Endothelial cell of umbilical vein (primary cell): ENCODE data around the gene PCDH9. TPM values are rescaled to one million over a fixed set of nuclear protein-coding genes. Genes with fewer than 3 reads are reported as not detected.

Experiments used
- BruUV-seq: library from RNA; stranded (reverse); fragments of 400-500 nt; replicated peaks from 2 replicates; lab custom pipeline; 2021; lab: Mats Ljungman, UMichigan
- CTCF ChIA-PET: fragments of 300-600, 350-600 bp; sonication (Branson Sonifier 250); formaldehyde crosslinking; loops from one replicate; lab custom pipeline; 2021; ENCODE audit warnings: antibody characterized with exemption, inconsistent platforms; lab: Charles Lee
- POLR2A ChIA-PET: fragments of 300-600, 350-600 bp; sonication (Branson Sonifier 250); formaldehyde crosslinking; loops from one replicate; lab custom pipeline; 2021; ENCODE audit warnings: antibody characterized with exemption, inconsistent platforms; lab: Charles Lee
- DNase-seq: peaks from one replicate; pipeline ENCODE4 v3.0.0-alpha.2; 2011; ENCODE audit warnings: low read depth, low spot score
- FAIRE-seq: peaks from 2 replicates; lab custom pipeline; 2011; peaks lifted over from hg19 to GRCh38; lab: Jason Lieb, UNC
- H2AFZ ChIP-seq: 2 replicates; pipeline ENCODE4 v1.6.0; 2012; ENCODE audit warnings: low read depth, low read length, control low read depth, inconsistent platforms
- H3K27ac ChIP-seq: 2 replicates; pipeline ENCODE4 v1.5.1; 2011; ENCODE audit warnings: low read depth, mild to moderate bottlenecking, control low read depth, low read length, moderate library complexity; ENCODE audit not compliant: insufficient read depth
- H3K27me3 ChIP-seq, 2 experiments: 2 replicates each; pipeline versions ENCODE4 v1.6.0 to v1.6.1; 2011; ENCODE audit warnings: low read length in 2 of 2, mixed read lengths in 1 of 2; ENCODE audit not compliant: control insufficient read depth in 2 of 2, insufficient read depth in 2 of 2
- H3K36me3 ChIP-seq, 2 experiments: 2 replicates in 1 of 2; 3 replicates in 1 of 2; pipeline ENCODE4 v1.5.1; 2011; ENCODE audit warnings: low read length in 2 of 2, mild to moderate bottlenecking in 1 of 2, moderate library complexity in 1 of 2; ENCODE audit not compliant: control insufficient read depth in 2 of 2, insufficient read depth in 2 of 2; ENCODE audit errors: extremely low read depth in 1 of 2
- H3K4me1 ChIP-seq: 3 replicates; pipeline ENCODE4 v1.5.1; 2011; ENCODE audit warnings: mild to moderate bottlenecking, low read length; ENCODE audit not compliant: control insufficient read depth, insufficient read depth; ENCODE audit errors: extremely low read depth
- H3K4me2 ChIP-seq: 2 replicates; pipeline ENCODE4 v1.6.1; 2011; ENCODE audit warnings: low read length, control low read depth, mixed read lengths; ENCODE audit not compliant: insufficient read depth
- H3K4me3 ChIP-seq, 3 experiments: fragments of 200-600 bp in 1 of 3; sonication (generic), shearing (Covaris generic) in 1 of 3; replicated peaks in 1 of 3; 2 replicates each; pipeline ENCODE4 v1.5.1; 2011 to 2016; ENCODE audit warnings: control low read depth in 3 of 3, low read length in 3 of 3, mild to moderate bottlenecking in 2 of 3, inconsistent platforms in 1 of 3, low read depth in 1 of 3, moderate library complexity in 1 of 3; ENCODE audit not compliant: insufficient read depth in 1 of 3
- H3K79me2 ChIP-seq: 2 replicates; pipeline ENCODE4 v1.6.0; 2012; ENCODE audit warnings: low read length, inconsistent platforms; ENCODE audit not compliant: control insufficient read depth, insufficient read depth
- H3K9ac ChIP-seq: replicated peaks from 2 replicates; pipeline ENCODE3; 2011; ENCODE audit warnings: low read length, control low read depth; ENCODE audit not compliant: insufficient read depth; ENCODE audit errors: extremely low read depth
- H3K9me1 ChIP-seq: replicated peaks from 3 replicates; pipeline ENCODE4 v1.6.0; 2011; ENCODE audit warnings: mild to moderate bottlenecking, low read length; ENCODE audit not compliant: control insufficient read depth, insufficient read depth; ENCODE audit errors: extremely low read depth
- H3K9me3 ChIP-seq: replicated peaks from 2 replicates; pipeline ENCODE4 v1.5.1; 2012; ENCODE audit warnings: low read length, inconsistent platforms; ENCODE audit not compliant: control insufficient read depth, insufficient read depth
- H4K20me1 ChIP-seq: replicated peaks from 2 replicates; pipeline ENCODE3; 2011; ENCODE audit warnings: mild to moderate bottlenecking, low read length; ENCODE audit not compliant: control insufficient read depth, insufficient read depth; ENCODE audit errors: extremely low read depth
- EZH2 ChIP-seq: IDR thresholded peaks from 2 replicates; pipeline ENCODE4 v1.6.1; 2012; ENCODE audit warnings: borderline replicate concordance, low read depth, mild to moderate bottlenecking, moderate library complexity, low read length, inconsistent platforms; ENCODE audit not compliant: severe bottlenecking
- FOS ChIP-seq: IDR thresholded peaks from 2 replicates; pipeline ENCODE4 v1.6.1; 2011; ENCODE audit warnings: mild to moderate bottlenecking, low read length, moderate library complexity, borderline replicate concordance; ENCODE audit not compliant: insufficient read depth
- GATA2 ChIP-seq: IDR thresholded peaks from 2 replicates; pipeline ENCODE4 v1.7.0; 2011; ENCODE audit warnings: low read depth, mild to moderate bottlenecking, moderate library complexity, mixed read lengths, low read length; ENCODE audit not compliant: insufficient read length, insufficient read depth
- JUN ChIP-seq: IDR thresholded peaks from 2 replicates; pipeline ENCODE4 v1.6.1; 2011; ENCODE audit warnings: borderline replicate concordance, low read depth; ENCODE audit not compliant: insufficient read length, insufficient read depth
- MYC ChIP-seq: IDR thresholded peaks from one replicate; pipeline ENCODE4 v1.6.1; 2011; ENCODE audit warnings: mild to moderate bottlenecking, low read depth, low read length
- POLR2A ChIP-seq: IDR thresholded peaks from 2 replicates; pipeline ENCODE4 v1.6.1; 2012; ENCODE audit warnings: low read depth, mild to moderate bottlenecking, control low read depth, low read length
- POLR2AphosphoS5 ChIP-seq: IDR thresholded peaks from 2 replicates; pipeline ENCODE4 v1.6.1; 2012; ENCODE audit warnings: low read depth, mild to moderate bottlenecking, control low read depth, low read length, moderate library complexity; ENCODE audit not compliant: insufficient read depth
- dilution Hi-C: fragments of 300-500 bp; cut with MboI; formaldehyde crosslinking; loops from one replicate; pipeline ENCODE4 v1.15.0; 2019; ENCODE audit warnings: low sequenced_read_pairs; ENCODE audit not compliant: extremely low pct_ligation_motif_present
- intact Hi-C: fragments of 100-400 bp; cut with micrococcal nuclease; formaldehyde crosslinking; loops from one replicate; pipeline ENCODE4 v1.10.0; 2022
- polyA plus RNA-seq, 4 experiments: library from polyadenylated mRNA; depleted of rRNA in 3 of 4; stranded (reverse) in 3 of 4; unstranded in 1 of 4; fragments of >200 nt; gene quantifications; 2 replicates each; pipeline versions ENCODE4 v1.2.1 to v1.2.3, GENCODE V29; 2011 to 2012; ENCODE audit warnings: missing spikeins in 1 of 4
- total RNA-seq: library from RNA; stranded (reverse); gene quantifications from 2 replicates; pipeline ENCODE4 v1.2.3, GENCODE V29; 2021
- TF ChIP-seq, protein P1 (sequence below): IDR thresholded peaks from 2 replicates; pipeline ENCODE4 v1.6.1; 2011; ENCODE audit not compliant: insufficient read depth, insufficient read length
- TF ChIP-seq, protein P2 (sequence below), 2 donors: IDR thresholded peaks; 1 replicate in 1 of 2; 2 replicates in 1 of 2; pipeline ENCODE4 v1.5.1; 2011; ENCODE audit warnings: low read length in 2 of 2, mild to moderate bottlenecking in 2 of 2, moderate library complexity in 2 of 2, control low read depth in 1 of 2, inconsistent platforms in 1 of 2, low read depth in 1 of 2; ENCODE audit not compliant: insufficient read depth in 1 of 2; ENCODE audit errors: extremely low read depth in 1 of 2

PCDH9 gene
- total and polyA plus RNA-seq, 2 donors (not counting 3 experiments of a cell fraction or from before 2014, with no cell fraction given), result 1.1 to 5.2 TPM

DNA sequence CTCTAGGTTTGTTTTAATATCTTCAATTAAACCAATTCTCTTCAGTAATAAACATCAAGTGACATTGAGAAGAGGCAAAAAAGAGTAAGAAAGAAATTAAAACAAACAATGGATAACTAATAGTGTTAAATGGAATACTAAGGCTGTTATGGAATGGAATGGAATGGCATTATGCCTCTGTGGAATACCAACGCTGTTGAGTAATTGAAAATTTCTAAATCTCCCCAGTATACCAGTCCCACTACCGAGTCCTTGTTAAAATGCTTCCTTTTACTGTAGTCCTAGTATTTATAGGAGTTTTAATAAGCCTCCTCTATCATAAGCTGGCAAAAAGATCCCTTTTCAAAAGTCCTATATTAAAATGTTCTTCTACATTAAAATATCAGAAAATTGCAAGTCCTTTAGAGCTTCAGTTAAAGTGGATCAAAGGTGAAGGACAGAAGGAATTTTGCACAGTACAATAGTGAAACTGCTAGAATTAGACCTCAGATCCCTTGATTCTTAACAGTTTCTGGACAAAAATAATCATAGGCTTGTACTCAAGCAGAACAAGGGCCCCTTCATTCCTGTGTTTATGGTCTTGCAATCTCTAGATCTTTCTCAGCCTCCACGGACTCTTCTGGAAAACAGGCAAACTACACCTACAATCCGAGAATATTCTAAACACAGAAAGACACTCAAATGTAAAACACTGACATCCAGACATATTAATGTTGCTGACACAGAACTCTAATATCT lies 128.2 kb downstream of the PCDH9 start:
- intact Hi-C loops (no loop called here), dilution Hi-C loops (no loop called here)
- H3K4me3 ChIP-seq, result no peak overlapping the region
- H3K36me3 ChIP-seq, result no peaks in the 10 kb centered on the region
- no peak overlapping the region for H2AFZ ChIP-seq
- H3K27ac ChIP-seq, result no peak overlapping the region
- no peaks in the 10 kb centered on the region for H4K20me1 ChIP-seq
- no peak overlapping the region for H3K9ac ChIP-seq
- no peaks in the 10 kb centered on the region for H3K9me3 ChIP-seq
- no peaks in the 10 kb centered on the region for H3K4me1 ChIP-seq
- H3K4me2 ChIP-seq, result no peak overlapping the region
- FAIRE-seq (peak; percentile 43), DNase-seq (no peak)
- ChIA-PET POLR2A (no interaction called here), CTCF (no interaction called here)
- BruUV-seq, result no TSS peak
- no peaks in the 10 kb centered on the region for H3K27me3 ChIP-seq
- H3K9me1 ChIP-seq, result no peaks in the 10 kb centered on the region
- H3K79me2 ChIP-seq, result no peaks in the 10 kb centered on the region
- TF ChIP-seq GATA2 (no peak), POLR2AphosphoS5 (no peak), JUN (no peak), POLR2A (no peak), MYC (no peak), FOS (no peak), EZH2 (no peak)
- TF ChIP-seq, protein P1, sequence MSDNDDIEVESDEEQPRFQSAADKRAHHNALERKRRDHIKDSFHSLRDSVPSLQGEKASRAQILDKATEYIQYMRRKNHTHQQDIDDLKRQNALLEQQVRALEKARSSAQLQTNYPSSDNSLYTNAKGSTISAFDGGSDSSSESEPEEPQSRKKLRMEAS, result no peak
- TF ChIP-seq, protein P2, sequence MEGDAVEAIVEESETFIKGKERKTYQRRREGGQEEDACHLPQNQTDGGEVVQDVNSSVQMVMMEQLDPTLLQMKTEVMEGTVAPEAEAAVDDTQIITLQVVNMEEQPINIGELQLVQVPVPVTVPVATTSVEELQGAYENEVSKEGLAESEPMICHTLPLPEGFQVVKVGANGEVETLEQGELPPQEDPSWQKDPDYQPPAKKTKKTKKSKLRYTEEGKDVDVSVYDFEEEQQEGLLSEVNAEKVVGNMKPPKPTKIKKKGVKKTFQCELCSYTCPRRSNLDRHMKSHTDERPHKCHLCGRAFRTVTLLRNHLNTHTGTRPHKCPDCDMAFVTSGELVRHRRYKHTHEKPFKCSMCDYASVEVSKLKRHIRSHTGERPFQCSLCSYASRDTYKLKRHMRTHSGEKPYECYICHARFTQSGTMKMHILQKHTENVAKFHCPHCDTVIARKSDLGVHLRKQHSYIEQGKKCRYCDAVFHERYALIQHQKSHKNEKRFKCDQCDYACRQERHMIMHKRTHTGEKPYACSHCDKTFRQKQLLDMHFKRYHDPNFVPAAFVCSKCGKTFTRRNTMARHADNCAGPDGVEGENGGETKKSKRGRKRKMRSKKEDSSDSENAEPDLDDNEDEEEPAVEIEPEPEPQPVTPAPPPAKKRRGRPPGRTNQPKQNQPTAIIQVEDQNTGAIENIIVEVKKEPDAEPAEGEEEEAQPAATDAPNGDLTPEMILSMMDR (IDR thresholded peaks at IDR 0.05; ENCODE audit: extremely low read depth in 1 of 2, insufficient read depth in 1 of 2, low read depth in 1 of 2, low read length in 2 of 2), result no peak
